ENCODE data around the gene CYB5A.
"Not testable (repeated sequence)": the region's sequence is repeated elsewhere in the genome, so short reads cannot be mapped to it uniquely, and the experiment has no call there.

GRCh38 chr18:74285583-74285982 is 6.2 kb downstream of the CYB5A start:
- TF ChIP-seq POLR2A (IDR thresholded peaks at IDR 0.05); CTCF (IDR thresholded peaks at IDR 0.05 in 4 of 5, conservative IDR thresholded peaks at IDR 0.05 in 1 of 5): not testable (repeated sequence)

Data from gastrocnemius medialis (tissue), 4 donors.